ENCODE data around the gene VDAC2.
A peak's percentile ranks its signal among the peaks of the same experiment; 100 is the strongest.

VDAC2 gene

GRCh38 chr10:75231672-75232581, 21.3 kb downstream of the VDAC2 start:
- TF ChIP-seq, protein P1, sequence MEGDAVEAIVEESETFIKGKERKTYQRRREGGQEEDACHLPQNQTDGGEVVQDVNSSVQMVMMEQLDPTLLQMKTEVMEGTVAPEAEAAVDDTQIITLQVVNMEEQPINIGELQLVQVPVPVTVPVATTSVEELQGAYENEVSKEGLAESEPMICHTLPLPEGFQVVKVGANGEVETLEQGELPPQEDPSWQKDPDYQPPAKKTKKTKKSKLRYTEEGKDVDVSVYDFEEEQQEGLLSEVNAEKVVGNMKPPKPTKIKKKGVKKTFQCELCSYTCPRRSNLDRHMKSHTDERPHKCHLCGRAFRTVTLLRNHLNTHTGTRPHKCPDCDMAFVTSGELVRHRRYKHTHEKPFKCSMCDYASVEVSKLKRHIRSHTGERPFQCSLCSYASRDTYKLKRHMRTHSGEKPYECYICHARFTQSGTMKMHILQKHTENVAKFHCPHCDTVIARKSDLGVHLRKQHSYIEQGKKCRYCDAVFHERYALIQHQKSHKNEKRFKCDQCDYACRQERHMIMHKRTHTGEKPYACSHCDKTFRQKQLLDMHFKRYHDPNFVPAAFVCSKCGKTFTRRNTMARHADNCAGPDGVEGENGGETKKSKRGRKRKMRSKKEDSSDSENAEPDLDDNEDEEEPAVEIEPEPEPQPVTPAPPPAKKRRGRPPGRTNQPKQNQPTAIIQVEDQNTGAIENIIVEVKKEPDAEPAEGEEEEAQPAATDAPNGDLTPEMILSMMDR (IDR thresholded peaks at IDR 0.05; ENCODE audit: low read depth, low read length, missing control alignments), result no peak
- DNase-seq (ENCODE audit: low read depth), result no peak
- no peak overlapping the region for H3K4me3 ChIP-seq (ENCODE audit: low read depth, low read length)

- TF ChIP-seq, protein P1 (IDR thresholded peaks at IDR 0.05; ENCODE audit: low read depth, low read length, missing control alignments), result no peak
- DNase-seq (ENCODE audit: low read depth), result no peak
Observed at GRCh38 chr10:75233444-75234016, 22.9 kb downstream of the VDAC2 start.

DNA sequence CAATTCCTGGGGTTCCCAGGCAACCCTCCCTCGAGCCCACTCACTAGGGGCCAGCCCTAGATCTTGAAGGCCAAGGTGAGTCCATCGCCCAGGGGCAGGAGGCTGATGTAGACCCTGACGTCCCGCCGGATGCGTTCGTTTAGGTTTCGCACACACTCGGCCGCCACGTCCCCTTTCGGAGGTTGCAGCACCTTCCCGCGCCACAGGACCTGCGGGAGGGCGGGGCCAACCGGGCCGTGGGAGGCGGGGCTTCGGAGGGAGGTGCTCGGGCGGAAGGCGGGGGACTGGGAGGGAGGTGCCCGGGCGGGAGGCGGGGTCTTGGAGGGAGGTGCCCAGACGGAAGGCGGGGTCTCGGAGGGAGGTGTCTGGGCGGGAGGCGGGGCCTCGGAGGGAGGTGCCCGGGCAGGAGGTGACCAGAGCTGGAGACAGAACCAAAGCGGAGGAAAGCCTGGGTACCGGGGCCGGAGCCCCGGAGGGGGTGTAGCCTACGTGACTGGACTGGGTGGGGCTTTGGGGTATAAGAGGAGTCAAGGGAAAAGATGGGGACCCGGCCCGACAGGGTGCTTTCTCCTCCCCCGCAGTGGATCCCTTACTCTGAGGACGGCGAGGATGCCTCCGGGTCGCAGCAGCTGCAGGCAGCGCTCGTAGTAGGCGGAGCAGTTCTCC, 23.6 kb downstream of the VDAC2 start:
- H3K4me3 ChIP-seq (ENCODE audit: low read depth, low read length), result peak overlapping the region; percentile 80
- TF ChIP-seq, protein P1 (IDR thresholded peaks at IDR 0.05; ENCODE audit: low read depth, low read length, missing control alignments), result no peak
- DNase-seq (ENCODE audit: low read depth), result peak; percentile 70

More at GRCh38 chr10:75233444-75234016, 22.9 kb downstream of the VDAC2 start:
- H3K4me3 ChIP-seq (ENCODE audit: low read depth, low read length), result peak overlapping the region; percentile 62

DNA sequence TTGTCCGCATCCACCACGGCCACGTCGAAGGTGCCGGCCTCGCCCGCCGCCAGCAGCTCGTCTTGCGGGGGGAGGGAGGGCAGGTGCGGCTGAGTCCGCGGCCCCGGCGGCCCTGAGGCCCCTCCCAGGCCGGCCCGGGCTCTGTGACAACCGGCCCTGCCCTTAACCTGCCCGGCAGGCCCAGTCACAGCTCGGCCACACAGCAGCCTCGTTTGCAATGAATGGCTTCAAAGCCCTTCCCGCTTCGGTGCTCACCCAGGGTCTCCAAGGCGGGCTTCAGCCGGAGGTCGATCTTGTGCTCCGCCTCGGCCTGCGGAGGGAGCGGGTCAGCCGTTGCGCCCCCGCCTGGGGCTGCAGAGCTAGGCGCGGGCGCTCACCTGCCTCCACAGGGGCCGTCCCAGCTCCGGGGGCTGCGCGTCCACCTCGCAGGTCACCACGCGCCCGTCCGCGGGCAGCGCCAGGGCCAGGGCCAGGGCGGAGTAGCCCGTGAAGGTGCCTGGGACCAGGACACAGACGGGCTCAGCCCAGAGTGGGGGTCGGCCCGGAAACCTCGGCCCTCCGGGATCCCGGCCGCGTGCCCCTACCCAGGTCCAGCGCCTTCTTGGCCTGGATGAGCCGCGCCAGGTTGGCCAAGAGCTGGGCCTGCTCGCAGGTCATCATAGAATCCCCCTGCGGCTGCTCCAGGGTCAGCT, 24.2 kb downstream of the VDAC2 start:
- DNase-seq (ENCODE audit: low read depth), result no peak
- TF ChIP-seq, protein P1 (IDR thresholded peaks at IDR 0.05; ENCODE audit: low read depth, low read length, missing control alignments), result no peak
- H3K4me3 ChIP-seq (ENCODE audit: low read depth, low read length), result peak overlapping the region; percentile 80

- peak within 1 kb of the TSS; percentile 80 for H3K4me3 ChIP-seq (ENCODE audit: low read depth, low read length)
- TF ChIP-seq, protein P1 (IDR thresholded peaks at IDR 0.05; ENCODE audit: low read depth, low read length, missing control alignments), result peak; percentile 100
- DNase-seq (ENCODE audit: low read depth), result peak; percentile 81
Observed at GRCh38 chr10:75235375-75236177, 25.0 kb downstream of the VDAC2 start, which contains the start of gene COMTD1. TSS of gene COMTD1 (minus strand) at chr10:75235957. CDS start at chr10:75235928, 29 bp downstream.
